Neural cell (in vitro differentiated cells): Measurements from ENCODE around the gene ZNF438. TPM values are rescaled to one million over a fixed set of nuclear protein-coding genes. Genes with fewer than 3 reads are reported as not detected.

Experiments used
- H2AFZ ChIP-seq: fragments of 200-600, 300-800 bp; sonication (generic), shearing (Covaris generic); 2 replicates; pipeline ENCODE4 v1.6.0; 2014; ENCODE audit warnings: low read depth, mild to moderate bottlenecking, antibody characterized with exemption, low read length, moderate library complexity
- H3F3A ChIP-seq: fragments of 200-600 bp; shearing (Covaris generic); 2 replicates; pipeline ENCODE4 v1.6.1; 2016; ENCODE audit warnings: mild to moderate bottlenecking, moderate library complexity, mixed read lengths, antibody characterized with exemption, low read length; ENCODE audit not compliant: insufficient read depth, poor library complexity, severe bottlenecking
- H3K27ac ChIP-seq: fragments of 200-600, 300-800 bp; sonication (generic), shearing (Covaris generic); 2 replicates; pipeline ENCODE4 v1.5.1; 2014; ENCODE audit warnings: mild to moderate bottlenecking, low read length, moderate library complexity
- H3K27me3 ChIP-seq: fragments of 300-800, 200-600 bp; sonication (generic), shearing (Covaris generic); 2 replicates; pipeline ENCODE4 v1.6.0; 2014; ENCODE audit warnings: mild to moderate bottlenecking, low read depth, low read length, moderate library complexity; ENCODE audit not compliant: insufficient read depth
- H3K36me3 ChIP-seq: fragments of 300-800, 200-600 bp; sonication (generic), shearing (Covaris generic); 2 replicates; pipeline ENCODE4 v1.5.1; 2014; ENCODE audit warnings: mild to moderate bottlenecking, antibody characterized with exemption, low read length, moderate library complexity; ENCODE audit not compliant: insufficient read depth
- H3K4me2 ChIP-seq: fragments of 300-800, 200-600 bp; sonication (generic), shearing (Covaris generic); 2 replicates; pipeline ENCODE4 v1.6.0; 2014; ENCODE audit warnings: mild to moderate bottlenecking, low read length
- H3K4me3 ChIP-seq: fragments of 300-800, 200-600 bp; sonication (generic), shearing (Covaris generic); 2 replicates; pipeline ENCODE4 v1.5.1; 2014; ENCODE audit warnings: mild to moderate bottlenecking, low read length, moderate library complexity
- H3K79me2 ChIP-seq: fragments of 200-600 bp; shearing (Covaris generic); replicated peaks from 2 replicates; pipeline ENCODE4 v1.6.0; 2014; ENCODE audit warnings: mild to moderate bottlenecking, low read length, moderate library complexity; ENCODE audit not compliant: insufficient read depth
- H3K9ac ChIP-seq: fragments of 300-800, 200-600 bp; sonication (generic), shearing (Covaris generic); 2 replicates; pipeline ENCODE4 v1.6.1; 2016; ENCODE audit warnings: mild to moderate bottlenecking, low read length, mixed read lengths
- H3K9me2 ChIP-seq: fragments of 200-600 bp; shearing (Covaris generic); 2 replicates; pipeline ENCODE4 v1.6.1; 2016; ENCODE audit warnings: mild to moderate bottlenecking, low read length, mixed read lengths; ENCODE audit not compliant: insufficient read depth
- H3K9me3 ChIP-seq: fragments of 200-600, 300-800 bp; sonication (generic), shearing (Covaris generic); 2 replicates; pipeline ENCODE4 v1.6.1; 2016; ENCODE audit warnings: mild to moderate bottlenecking, mixed run types, low read length, moderate library complexity, mixed read lengths
- H4K20me1 ChIP-seq: fragments of 200-600 bp; shearing (Covaris generic); 2 replicates; pipeline ENCODE4 v1.6.1; 2016; ENCODE audit warnings: mild to moderate bottlenecking, mixed run types; ENCODE audit not compliant: insufficient read depth
- EP300 ChIP-seq: fragments of 450-650 bp; conservative IDR thresholded peaks from 2 replicates; pipeline ENCODE4 v1.6.1; 2014; ENCODE audit warnings: antibody characterized with exemption, mild to moderate bottlenecking, moderate library complexity; ENCODE audit not compliant: poor library complexity, severe bottlenecking
- EZH2 ChIP-seq: fragments of 200-600, 300-800 bp; shearing (Covaris generic), sonication (generic); IDR thresholded peaks from 2 replicates; pipeline ENCODE4 v1.6.1; 2014; ENCODE audit warnings: antibody characterized with exemption, low read length, borderline replicate concordance, mild to moderate bottlenecking; ENCODE audit not compliant: insufficient read depth, poor library complexity, severe bottlenecking
- MXI1 ChIP-seq: fragments of 450-650 bp; conservative IDR thresholded peaks from 2 replicates; pipeline ENCODE4 v1.6.1; 2014; ENCODE audit warnings: antibody characterized with exemption, mild to moderate bottlenecking; ENCODE audit not compliant: poor library complexity, severe bottlenecking
- POLR2AphosphoS5 ChIP-seq: IDR thresholded peaks from 2 replicates; pipeline ENCODE4 v1.6.1; 2012
- RAD21 ChIP-seq: fragments of 450-650 bp; conservative IDR thresholded peaks from 2 replicates; pipeline ENCODE4 v1.6.1; 2014; ENCODE audit warnings: antibody characterized with exemption, mild to moderate bottlenecking, moderate library complexity
- SMC3 ChIP-seq: fragments of 450-650 bp; conservative IDR thresholded peaks from 2 replicates; pipeline ENCODE4 v1.6.1; 2014; ENCODE audit warnings: antibody characterized with exemption, mild to moderate bottlenecking, moderate library complexity; ENCODE audit not compliant: poor library complexity
- TAF1 ChIP-seq: IDR thresholded peaks from 2 replicates; pipeline ENCODE4 v1.6.1; 2012; ENCODE audit warnings: low read depth
- polyA plus RNA-seq: library from polyadenylated mRNA; depleted of rRNA; stranded (reverse); fragments of >200 nt; gene quantifications from 2 replicates; pipeline ENCODE4 v1.2.3, GENCODE V29; 2014
- TF ChIP-seq, protein P1 (sequence below): fragments of 450-650 bp; IDR thresholded peaks from 2 replicates; pipeline ENCODE4 v1.5.1; 2014; ENCODE audit warnings: antibody characterized with exemption, mild to moderate bottlenecking, moderate library complexity; ENCODE audit not compliant: poor library complexity, severe bottlenecking
- TF ChIP-seq, protein P2 (sequence below): IDR thresholded peaks from 2 replicates; pipeline ENCODE4 v1.6.1; 2012; ENCODE audit warnings: borderline replicate concordance

Gene ZNF438
- polyA plus RNA-seq, 1 donor from 2014 or later: 0.78 TPM

DNA sequence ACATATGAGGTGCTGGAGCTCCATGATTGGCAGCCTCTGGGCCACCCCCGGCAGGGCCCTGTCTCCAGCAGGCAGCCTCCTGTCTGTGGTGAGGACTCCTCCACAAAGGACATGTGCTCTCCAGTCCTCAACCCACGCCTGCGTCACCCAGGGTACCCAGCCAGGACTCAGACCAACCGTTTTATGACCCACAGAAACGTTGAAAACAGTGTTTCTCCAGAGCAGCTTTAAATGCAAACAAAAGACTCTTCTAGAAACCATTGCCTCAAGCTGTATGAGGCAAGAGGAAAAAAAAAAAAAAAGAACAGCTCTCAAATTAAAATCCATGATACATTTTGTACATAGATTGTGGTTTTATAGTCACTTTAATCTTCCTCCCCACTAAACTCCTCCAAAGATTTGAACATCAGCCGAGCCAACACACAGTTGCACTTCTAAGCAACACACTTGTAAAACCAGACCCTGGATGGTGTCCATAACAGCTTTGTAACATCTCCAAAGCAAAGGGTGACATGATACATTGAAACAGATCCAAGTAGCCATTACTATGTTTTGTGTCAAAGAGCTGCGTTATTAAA is 227.1 kb downstream of the ZNF438 start:
- H3K9me2 ChIP-seq: no peaks in the 10 kb centered on the region
- H3K27ac ChIP-seq: no peak overlapping the region
- no peaks in the 10 kb centered on the region for H3K9me3 ChIP-seq
- no peaks in the 10 kb centered on the region for H4K20me1 ChIP-seq
- no peak overlapping the region for H3K4me2 ChIP-seq
- H3K27me3 ChIP-seq: no peaks in the 10 kb centered on the region
- H3F3A ChIP-seq: no peaks in the 10 kb centered on the region
- H3K4me3 ChIP-seq: no peak overlapping the region
- no peak overlapping the region for H3K9ac ChIP-seq
- no peaks in the 10 kb centered on the region for H3K79me2 ChIP-seq
- no peak overlapping the region for H2AFZ ChIP-seq
- H3K36me3 ChIP-seq: no peaks in the 10 kb centered on the region
- TF ChIP-seq, protein P1, sequence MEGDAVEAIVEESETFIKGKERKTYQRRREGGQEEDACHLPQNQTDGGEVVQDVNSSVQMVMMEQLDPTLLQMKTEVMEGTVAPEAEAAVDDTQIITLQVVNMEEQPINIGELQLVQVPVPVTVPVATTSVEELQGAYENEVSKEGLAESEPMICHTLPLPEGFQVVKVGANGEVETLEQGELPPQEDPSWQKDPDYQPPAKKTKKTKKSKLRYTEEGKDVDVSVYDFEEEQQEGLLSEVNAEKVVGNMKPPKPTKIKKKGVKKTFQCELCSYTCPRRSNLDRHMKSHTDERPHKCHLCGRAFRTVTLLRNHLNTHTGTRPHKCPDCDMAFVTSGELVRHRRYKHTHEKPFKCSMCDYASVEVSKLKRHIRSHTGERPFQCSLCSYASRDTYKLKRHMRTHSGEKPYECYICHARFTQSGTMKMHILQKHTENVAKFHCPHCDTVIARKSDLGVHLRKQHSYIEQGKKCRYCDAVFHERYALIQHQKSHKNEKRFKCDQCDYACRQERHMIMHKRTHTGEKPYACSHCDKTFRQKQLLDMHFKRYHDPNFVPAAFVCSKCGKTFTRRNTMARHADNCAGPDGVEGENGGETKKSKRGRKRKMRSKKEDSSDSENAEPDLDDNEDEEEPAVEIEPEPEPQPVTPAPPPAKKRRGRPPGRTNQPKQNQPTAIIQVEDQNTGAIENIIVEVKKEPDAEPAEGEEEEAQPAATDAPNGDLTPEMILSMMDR: no peak
- TF ChIP-seq, protein P2, sequence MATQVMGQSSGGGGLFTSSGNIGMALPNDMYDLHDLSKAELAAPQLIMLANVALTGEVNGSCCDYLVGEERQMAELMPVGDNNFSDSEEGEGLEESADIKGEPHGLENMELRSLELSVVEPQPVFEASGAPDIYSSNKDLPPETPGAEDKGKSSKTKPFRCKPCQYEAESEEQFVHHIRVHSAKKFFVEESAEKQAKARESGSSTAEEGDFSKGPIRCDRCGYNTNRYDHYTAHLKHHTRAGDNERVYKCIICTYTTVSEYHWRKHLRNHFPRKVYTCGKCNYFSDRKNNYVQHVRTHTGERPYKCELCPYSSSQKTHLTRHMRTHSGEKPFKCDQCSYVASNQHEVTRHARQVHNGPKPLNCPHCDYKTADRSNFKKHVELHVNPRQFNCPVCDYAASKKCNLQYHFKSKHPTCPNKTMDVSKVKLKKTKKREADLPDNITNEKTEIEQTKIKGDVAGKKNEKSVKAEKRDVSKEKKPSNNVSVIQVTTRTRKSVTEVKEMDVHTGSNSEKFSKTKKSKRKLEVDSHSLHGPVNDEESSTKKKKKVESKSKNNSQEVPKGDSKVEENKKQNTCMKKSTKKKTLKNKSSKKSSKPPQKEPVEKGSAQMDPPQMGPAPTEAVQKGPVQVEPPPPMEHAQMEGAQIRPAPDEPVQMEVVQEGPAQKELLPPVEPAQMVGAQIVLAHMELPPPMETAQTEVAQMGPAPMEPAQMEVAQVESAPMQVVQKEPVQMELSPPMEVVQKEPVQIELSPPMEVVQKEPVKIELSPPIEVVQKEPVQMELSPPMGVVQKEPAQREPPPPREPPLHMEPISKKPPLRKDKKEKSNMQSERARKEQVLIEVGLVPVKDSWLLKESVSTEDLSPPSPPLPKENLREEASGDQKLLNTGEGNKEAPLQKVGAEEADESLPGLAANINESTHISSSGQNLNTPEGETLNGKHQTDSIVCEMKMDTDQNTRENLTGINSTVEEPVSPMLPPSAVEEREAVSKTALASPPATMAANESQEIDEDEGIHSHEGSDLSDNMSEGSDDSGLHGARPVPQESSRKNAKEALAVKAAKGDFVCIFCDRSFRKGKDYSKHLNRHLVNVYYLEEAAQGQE: no peak
- TF ChIP-seq POLR2AphosphoS5 (no peak), SMC3 (no peak), TAF1 (no peak), EP300 (no peak), MXI1 (no peak), RAD21 (no peak), EZH2 (no peak)

DNA sequence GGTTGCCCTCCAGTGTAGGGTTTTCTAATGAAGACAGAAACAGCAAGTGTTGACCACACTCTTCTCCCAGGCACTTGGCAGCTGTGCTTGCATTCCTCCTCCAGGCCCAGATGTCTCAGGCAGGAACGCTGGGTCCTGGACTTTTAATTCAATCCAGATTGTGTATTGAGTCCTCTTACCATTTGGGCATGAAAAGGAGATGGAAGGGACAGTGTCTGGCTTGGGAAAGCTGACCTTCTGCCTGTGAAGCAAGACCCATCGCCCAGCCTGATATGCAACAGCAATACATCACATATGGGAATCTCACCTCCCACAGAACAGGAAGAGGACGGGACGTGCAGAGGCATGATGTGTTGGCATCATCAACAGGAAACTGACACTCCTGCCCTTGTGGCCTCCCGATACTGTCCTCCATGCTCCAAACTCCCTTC is 227.8 kb downstream of the ZNF438 start:
- Histone ChIP-seq H4K20me1 (no peaks in the 10 kb centered on the region), H3F3A (no peaks in the 10 kb centered on the region), H3K9ac (no peak overlapping the region), H3K36me3 (no peaks in the 10 kb centered on the region), H3K27ac (no peak overlapping the region), H3K9me2 (no peaks in the 10 kb centered on the region), H3K4me2 (no peak overlapping the region), H3K79me2 (no peaks in the 10 kb centered on the region), H2AFZ (no peak overlapping the region), H3K9me3 (no peaks in the 10 kb centered on the region), H3K27me3 (no peaks in the 10 kb centered on the region), H3K4me3 (no peak overlapping the region)
- TF ChIP-seq EZH2: no peak
- no peak for TF ChIP-seq RAD21
- TF ChIP-seq TAF1: no peak
- TF ChIP-seq EP300: no peak
- no peak for TF ChIP-seq POLR2AphosphoS5
- TF ChIP-seq, protein P1: no peak
- TF ChIP-seq MXI1: no peak
- TF ChIP-seq SMC3: no peak
